ENCODE measurements around the gene TECTA.

DNA sequence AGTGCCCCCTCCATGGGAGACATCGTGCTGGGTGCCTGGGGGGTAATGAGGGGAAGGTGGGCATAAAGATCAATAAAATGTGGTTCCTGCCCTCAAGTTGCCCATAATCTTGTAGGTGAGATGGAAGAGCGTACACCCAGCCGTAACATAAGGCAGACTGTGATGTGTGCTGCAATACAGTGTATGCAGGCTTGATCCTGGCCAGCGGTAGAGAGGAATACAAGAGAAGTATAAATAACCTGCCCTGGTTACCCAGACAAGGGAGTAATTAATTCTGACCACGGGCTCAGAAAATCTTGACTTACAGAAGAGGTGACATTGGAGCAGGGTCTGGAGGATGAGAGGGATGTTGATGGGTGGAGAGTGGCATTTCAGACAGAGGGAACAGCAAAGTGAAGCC is 43.7 kb downstream of the TECTA start:
- TF ChIP-seq, protein P1, sequence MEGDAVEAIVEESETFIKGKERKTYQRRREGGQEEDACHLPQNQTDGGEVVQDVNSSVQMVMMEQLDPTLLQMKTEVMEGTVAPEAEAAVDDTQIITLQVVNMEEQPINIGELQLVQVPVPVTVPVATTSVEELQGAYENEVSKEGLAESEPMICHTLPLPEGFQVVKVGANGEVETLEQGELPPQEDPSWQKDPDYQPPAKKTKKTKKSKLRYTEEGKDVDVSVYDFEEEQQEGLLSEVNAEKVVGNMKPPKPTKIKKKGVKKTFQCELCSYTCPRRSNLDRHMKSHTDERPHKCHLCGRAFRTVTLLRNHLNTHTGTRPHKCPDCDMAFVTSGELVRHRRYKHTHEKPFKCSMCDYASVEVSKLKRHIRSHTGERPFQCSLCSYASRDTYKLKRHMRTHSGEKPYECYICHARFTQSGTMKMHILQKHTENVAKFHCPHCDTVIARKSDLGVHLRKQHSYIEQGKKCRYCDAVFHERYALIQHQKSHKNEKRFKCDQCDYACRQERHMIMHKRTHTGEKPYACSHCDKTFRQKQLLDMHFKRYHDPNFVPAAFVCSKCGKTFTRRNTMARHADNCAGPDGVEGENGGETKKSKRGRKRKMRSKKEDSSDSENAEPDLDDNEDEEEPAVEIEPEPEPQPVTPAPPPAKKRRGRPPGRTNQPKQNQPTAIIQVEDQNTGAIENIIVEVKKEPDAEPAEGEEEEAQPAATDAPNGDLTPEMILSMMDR (IDR thresholded peaks at IDR 0.05; ENCODE audit: insufficient read depth, low read depth, low read length): no peak
- no peak for TF ChIP-seq EZH2 (IDR thresholded peaks at IDR 0.05; ENCODE audit: insufficient read depth, low read length)

Measured in astrocyte (in vitro differentiated cells and primary cell).